Measurements from ENCODE around the gene MAP1B.

Gene MAP1B

GRCh38 chr5:72225741-72226140 lies 118.5 kb downstream of the MAP1B start:
- Histone ChIP-seq H3K36me3 (ENCODE audit: control insufficient read depth, insufficient read depth, low read length) (no peaks in the 10 kb centered on the region), H3K9ac (ENCODE audit: low read length) (no peak overlapping the region), H3K27me3 (ENCODE audit: control insufficient read depth, insufficient read depth, low read length) (no peaks in the 10 kb centered on the region), H3K4me1 (ENCODE audit: control insufficient read depth, insufficient read depth, low read length) (no peaks in the 10 kb centered on the region), H3K4me3 (ENCODE audit: low read length) (no peak overlapping the region), H3K9me3 (ENCODE audit: control insufficient read depth, low read length) (no peaks in the 10 kb centered on the region)

GRCh38 chr5:72226950-72227349 lies 119.7 kb downstream of the MAP1B start:
- no peak overlapping the region for H3K9ac ChIP-seq (ENCODE audit: low read length)
- H3K36me3 ChIP-seq (ENCODE audit: control insufficient read depth, insufficient read depth, low read length) = no peaks in the 10 kb centered on the region

GRCh38 chr5:72228960-72229359 lies 121.7 kb downstream of the MAP1B start:
- H3K9ac ChIP-seq (ENCODE audit: low read length) = no peak overlapping the region
- no peaks in the 10 kb centered on the region for H3K36me3 ChIP-seq (ENCODE audit: control insufficient read depth, insufficient read depth, low read length)
- H3K4me3 ChIP-seq (ENCODE audit: low read length) = no peak overlapping the region
- no peaks in the 10 kb centered on the region for H3K27me3 ChIP-seq (ENCODE audit: control insufficient read depth, insufficient read depth, low read length)
- H3K4me1 ChIP-seq (ENCODE audit: control insufficient read depth, insufficient read depth, low read length) = no peaks in the 10 kb centered on the region
- no peaks in the 10 kb centered on the region for H3K9me3 ChIP-seq (ENCODE audit: control insufficient read depth, low read length)

More at GRCh38 chr5:72226950-72227349, 119.7 kb downstream of the MAP1B start:
- H3K9me3 ChIP-seq (ENCODE audit: control insufficient read depth, low read length) = no peaks in the 10 kb centered on the region
- H3K27me3 ChIP-seq (ENCODE audit: control insufficient read depth, insufficient read depth, low read length) = no peaks in the 10 kb centered on the region
- H3K4me1 ChIP-seq (ENCODE audit: control insufficient read depth, insufficient read depth, low read length) = no peaks in the 10 kb centered on the region
- no peak overlapping the region for H3K4me3 ChIP-seq (ENCODE audit: low read length)

GRCh38 chr5:72231991-72232703 lies 124.9 kb downstream of the MAP1B start:
- Histone ChIP-seq H3K27me3 (ENCODE audit: control insufficient read depth, insufficient read depth, low read length) (no peaks in the 10 kb centered on the region), H3K4me1 (ENCODE audit: control insufficient read depth, insufficient read depth, low read length) (no peaks in the 10 kb centered on the region), H3K9ac (ENCODE audit: low read length) (no peak overlapping the region), H3K36me3 (ENCODE audit: control insufficient read depth, insufficient read depth, low read length) (no peaks in the 10 kb centered on the region), H3K9me3 (ENCODE audit: control insufficient read depth, low read length) (no peaks in the 10 kb centered on the region), H3K4me3 (ENCODE audit: low read length) (no peak overlapping the region)

- H3K4me1 ChIP-seq (ENCODE audit: control insufficient read depth, insufficient read depth, low read length) = no peaks in the 10 kb centered on the region
- no peaks in the 10 kb centered on the region for H3K27me3 ChIP-seq (ENCODE audit: control insufficient read depth, insufficient read depth, low read length)
- no peak overlapping the region for H3K9ac ChIP-seq (ENCODE audit: low read length)
- H3K36me3 ChIP-seq (ENCODE audit: control insufficient read depth, insufficient read depth, low read length) = no peaks in the 10 kb centered on the region
- no peak overlapping the region for H3K4me3 ChIP-seq (ENCODE audit: low read length)
- H3K9me3 ChIP-seq (ENCODE audit: control insufficient read depth, low read length) = no peaks in the 10 kb centered on the region
These were observed 125.6 kb downstream of the MAP1B start for GRCh38 chr5:72232838-72233237.

GRCh38 chr5:72233835-72234234 lies 126.6 kb downstream of the MAP1B start:
- H3K4me1 ChIP-seq (ENCODE audit: control insufficient read depth, insufficient read depth, low read length) = no peaks in the 10 kb centered on the region
- H3K27me3 ChIP-seq (ENCODE audit: control insufficient read depth, insufficient read depth, low read length) = no peaks in the 10 kb centered on the region
- no peaks in the 10 kb centered on the region for H3K9me3 ChIP-seq (ENCODE audit: control insufficient read depth, low read length)
- H3K9ac ChIP-seq (ENCODE audit: low read length) = no peak overlapping the region
- H3K36me3 ChIP-seq (ENCODE audit: control insufficient read depth, insufficient read depth, low read length) = no peaks in the 10 kb centered on the region
- no peak overlapping the region for H3K4me3 ChIP-seq (ENCODE audit: low read length)

GRCh38 chr5:72234265-72234700 lies 127.0 kb downstream of the MAP1B start:
- Histone ChIP-seq H3K4me1 (ENCODE audit: control insufficient read depth, insufficient read depth, low read length) (no peaks in the 10 kb centered on the region), H3K27me3 (ENCODE audit: control insufficient read depth, insufficient read depth, low read length) (no peaks in the 10 kb centered on the region), H3K9me3 (ENCODE audit: control insufficient read depth, low read length) (no peaks in the 10 kb centered on the region), H3K9ac (ENCODE audit: low read length) (no peak overlapping the region), H3K4me3 (ENCODE audit: low read length) (no peak overlapping the region), H3K36me3 (ENCODE audit: control insufficient read depth, insufficient read depth, low read length) (no peaks in the 10 kb centered on the region)

- Histone ChIP-seq H3K4me3 (ENCODE audit: low read length) (no peak overlapping the region), H3K27me3 (ENCODE audit: control insufficient read depth, insufficient read depth, low read length) (no peaks in the 10 kb centered on the region), H3K36me3 (ENCODE audit: control insufficient read depth, insufficient read depth, low read length) (no peaks in the 10 kb centered on the region), H3K4me1 (ENCODE audit: control insufficient read depth, insufficient read depth, low read length) (no peaks in the 10 kb centered on the region), H3K9me3 (ENCODE audit: control insufficient read depth, low read length) (no peaks in the 10 kb centered on the region), H3K9ac (ENCODE audit: low read length) (no peak overlapping the region)
These were observed 127.6 kb downstream of the MAP1B start for GRCh38 chr5:72234868-72235267.

- H3K9me3 ChIP-seq (ENCODE audit: control insufficient read depth, low read length) = no peaks in the 10 kb centered on the region
- no peaks in the 10 kb centered on the region for H3K36me3 ChIP-seq (ENCODE audit: control insufficient read depth, insufficient read depth, low read length)
- no peaks in the 10 kb centered on the region for H3K27me3 ChIP-seq (ENCODE audit: control insufficient read depth, insufficient read depth, low read length)
- no peaks in the 10 kb centered on the region for H3K4me1 ChIP-seq (ENCODE audit: control insufficient read depth, insufficient read depth, low read length)
- no peak overlapping the region for H3K9ac ChIP-seq (ENCODE audit: low read length)
- H3K4me3 ChIP-seq (ENCODE audit: low read length) = no peak overlapping the region
These were observed 128.4 kb downstream of the MAP1B start for GRCh38 chr5:72235725-72236124.

- H3K4me1 ChIP-seq (ENCODE audit: control insufficient read depth, insufficient read depth, low read length) = no peaks in the 10 kb centered on the region
These were observed 130.1 kb downstream of the MAP1B start for GRCh38 chr5:72237415-72237814.

GRCh38 chr5:72237879-72238278 lies 130.6 kb downstream of the MAP1B start:
- Histone ChIP-seq H3K36me3 (ENCODE audit: control insufficient read depth, insufficient read depth, low read length) (no peaks in the 10 kb centered on the region), H3K9ac (ENCODE audit: low read length) (no peak overlapping the region), H3K4me3 (ENCODE audit: low read length) (no peak overlapping the region), H3K27me3 (ENCODE audit: control insufficient read depth, insufficient read depth, low read length) (no peaks in the 10 kb centered on the region), H3K4me1 (ENCODE audit: control insufficient read depth, insufficient read depth, low read length) (no peaks in the 10 kb centered on the region), H3K9me3 (ENCODE audit: control insufficient read depth, low read length) (no peaks in the 10 kb centered on the region)

More at GRCh38 chr5:72237415-72237814, 130.1 kb downstream of the MAP1B start:
- H3K27me3 ChIP-seq (ENCODE audit: control insufficient read depth, insufficient read depth, low read length) = no peaks in the 10 kb centered on the region
- no peak overlapping the region for H3K9ac ChIP-seq (ENCODE audit: low read length)
- H3K4me3 ChIP-seq (ENCODE audit: low read length) = no peak overlapping the region
- no peaks in the 10 kb centered on the region for H3K36me3 ChIP-seq (ENCODE audit: control insufficient read depth, insufficient read depth, low read length)
- no peaks in the 10 kb centered on the region for H3K9me3 ChIP-seq (ENCODE audit: control insufficient read depth, low read length)

- no peaks in the 10 kb centered on the region for H3K27me3 ChIP-seq (ENCODE audit: control insufficient read depth, insufficient read depth, low read length)
- H3K36me3 ChIP-seq (ENCODE audit: control insufficient read depth, insufficient read depth, low read length) = no peaks in the 10 kb centered on the region
- no peaks in the 10 kb centered on the region for H3K4me1 ChIP-seq (ENCODE audit: control insufficient read depth, insufficient read depth, low read length)
- H3K4me3 ChIP-seq (ENCODE audit: low read length) = no peak overlapping the region
- no peaks in the 10 kb centered on the region for H3K9me3 ChIP-seq (ENCODE audit: control insufficient read depth, low read length)
- H3K9ac ChIP-seq (ENCODE audit: low read length) = no peak overlapping the region
These were observed 131.6 kb downstream of the MAP1B start for GRCh38 chr5:72238712-72239445.
